ENCODE results near the gene PITX1. TPM values are rescaled to one million over a fixed set of nuclear protein-coding genes. Genes with fewer than 3 reads are reported as not detected.
A peak's percentile ranks its signal among the peaks of the same experiment; 100 is the strongest.

PITX1 gene
- total and polyA plus RNA-seq, 5 donors = 0.02 to 0.18 TPM; not detected in 3

DNA sequence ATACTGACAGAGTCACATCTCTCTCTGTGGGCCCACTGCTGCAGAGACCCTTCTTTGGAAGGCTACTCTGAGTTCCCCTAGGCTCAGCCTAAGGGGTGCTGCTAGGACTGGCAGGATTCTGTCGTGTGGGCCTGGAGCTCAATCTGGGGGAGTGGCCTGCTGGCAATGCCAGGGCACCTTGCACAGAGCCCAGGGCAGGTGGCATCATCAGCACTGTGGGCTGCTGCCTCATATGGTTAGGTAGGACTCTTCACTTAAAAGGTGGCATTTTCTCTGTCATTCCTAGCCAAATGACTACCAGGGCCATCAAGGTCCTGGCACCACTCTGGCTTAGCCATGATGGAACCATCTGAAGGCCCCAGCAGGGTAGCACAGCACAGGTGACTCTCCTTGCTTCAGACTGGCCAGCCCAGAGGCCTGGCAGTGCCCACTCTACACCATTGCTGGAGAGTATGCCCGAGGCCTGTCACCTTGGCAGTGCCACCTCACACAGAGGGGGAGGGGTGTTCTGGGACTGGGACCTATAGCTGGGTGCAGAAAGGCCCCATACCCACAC lies 21.9 kb downstream of the PITX1 start:
- H3K4me1 ChIP-seq (ENCODE audit: control insufficient read depth, insufficient read depth, low read length) = no peaks in the 10 kb centered on the region
- no peaks in the 10 kb centered on the region for H3K9me3 ChIP-seq (ENCODE audit: control insufficient read depth, low read length)
- H3K4me3 ChIP-seq (ENCODE audit: low read length) = no peak overlapping the region
- intact Hi-C loops (cut with DNase I) = no loop called here
- H3K27me3 ChIP-seq (ENCODE audit: control insufficient read depth, insufficient read depth) = no peaks in the 10 kb centered on the region
- 85% methylated on average over 2 of the region's 2 CpGs for WGBS
- DNase-seq (peak in 1 of 3 donors; percentile 18), ATAC-seq (no peak)
- H3K27ac ChIP-seq (ENCODE audit: low read length) = no peak overlapping the region

DNA sequence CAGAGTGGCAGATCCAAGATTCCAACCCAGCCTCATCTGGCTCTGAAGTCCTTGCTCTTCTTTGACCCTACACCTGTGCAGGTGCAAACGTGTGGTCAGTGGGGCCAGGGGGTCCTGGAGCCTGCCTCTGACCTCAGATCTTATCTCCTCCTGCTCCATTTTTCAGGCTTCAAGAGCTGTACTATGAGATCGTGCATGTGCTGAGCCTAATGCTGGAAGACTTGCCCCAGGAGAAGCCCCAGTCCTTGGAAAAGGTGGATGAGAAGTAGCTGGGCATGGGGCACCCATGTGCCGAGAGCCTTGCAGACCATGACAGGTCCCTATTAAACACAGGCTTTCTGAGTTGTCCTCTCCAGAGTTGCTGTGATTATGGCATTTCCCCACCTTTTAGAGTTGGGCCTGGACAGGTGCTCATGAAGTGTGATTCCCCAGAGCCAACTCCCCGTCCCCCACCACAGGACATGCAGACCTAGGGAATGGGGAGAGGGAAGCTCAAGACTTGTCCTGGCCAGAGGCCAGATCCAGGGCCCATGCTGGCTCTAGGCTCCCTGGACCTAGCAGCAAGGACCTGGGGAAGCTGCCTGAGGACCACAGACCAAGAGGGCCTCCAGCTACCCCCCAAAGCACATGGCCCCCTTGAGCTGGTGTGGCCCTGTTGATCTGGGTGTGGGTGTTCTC lies 22.5 kb downstream of the PITX1 start:
- H3K9me3 ChIP-seq (ENCODE audit: control insufficient read depth, low read length) = no peaks in the 10 kb centered on the region
- intact Hi-C loops (cut with DNase I) = no loop called here
- 92% methylated on average over 4 of the region's 4 CpGs for WGBS

DNA sequence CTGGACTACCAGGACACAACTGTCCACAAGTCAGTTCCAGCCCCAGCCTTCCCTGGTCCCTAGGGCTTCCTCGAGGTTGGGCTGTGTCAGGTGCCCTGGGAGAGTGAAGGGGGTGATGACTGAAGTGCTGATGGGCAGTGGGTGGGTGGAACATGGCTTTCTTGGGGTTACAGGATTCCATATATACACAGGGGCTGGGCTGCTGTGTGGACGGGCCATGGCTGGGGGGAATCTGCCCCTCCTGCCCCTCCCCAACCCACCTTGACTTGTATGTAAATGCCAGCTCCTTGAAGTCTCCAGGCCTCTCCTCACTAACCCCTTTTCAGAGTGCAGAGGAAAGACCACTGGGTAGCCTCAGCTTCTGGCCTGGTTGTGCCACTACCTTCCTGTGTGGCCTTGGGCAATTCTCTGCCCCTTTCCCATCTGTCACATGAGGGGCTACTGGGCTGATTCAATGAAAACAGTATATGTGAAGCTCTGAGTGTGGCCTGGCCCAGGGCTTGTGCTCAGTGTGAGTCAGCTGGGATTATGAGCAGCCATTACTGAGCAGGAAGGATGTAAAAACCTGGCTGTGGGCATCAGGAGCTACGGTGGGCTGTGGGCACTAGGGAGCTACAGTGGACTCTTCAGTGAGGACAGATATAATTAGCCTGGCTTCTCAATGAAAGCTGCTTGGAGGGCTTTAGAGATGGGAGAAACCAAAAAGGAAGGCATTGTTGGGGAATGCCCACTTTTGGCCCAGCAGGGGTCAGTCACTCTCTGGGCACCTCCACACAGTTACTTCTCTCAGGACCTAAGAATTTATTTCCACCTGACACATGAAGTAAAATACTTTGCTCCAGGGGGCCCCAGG lies 23.3 kb downstream of the PITX1 start:
- H3K27ac ChIP-seq (ENCODE audit: low read length) = no peak overlapping the region
- H3K4me1 ChIP-seq (ENCODE audit: control insufficient read depth, insufficient read depth, low read length) = no peaks in the 10 kb centered on the region
- intact Hi-C loops (cut with DNase I) = no loop called here
- no peak for ATAC-seq
- DNase-seq = no peak
- H3K9me3 ChIP-seq (ENCODE audit: control insufficient read depth, low read length) = no peaks in the 10 kb centered on the region
- no peak overlapping the region for H3K4me3 ChIP-seq (ENCODE audit: low read length)
- 82% methylated on average over 3 of the region's 3 CpGs for WGBS
- H3K27me3 ChIP-seq (ENCODE audit: control insufficient read depth, insufficient read depth) = no peaks in the 10 kb centered on the region

More for the DNA sequence above, 22.5 kb downstream of the PITX1 start:
- DNase-seq (no peak), ATAC-seq (no peak)
- Histone ChIP-seq H3K4me1 (ENCODE audit: control insufficient read depth, insufficient read depth, low read length) (no peaks in the 10 kb centered on the region), H3K27me3 (ENCODE audit: control insufficient read depth, insufficient read depth) (no peaks in the 10 kb centered on the region), H3K27ac (ENCODE audit: low read length) (no peak overlapping the region), H3K4me3 (ENCODE audit: low read length) (no peak overlapping the region)

DNA sequence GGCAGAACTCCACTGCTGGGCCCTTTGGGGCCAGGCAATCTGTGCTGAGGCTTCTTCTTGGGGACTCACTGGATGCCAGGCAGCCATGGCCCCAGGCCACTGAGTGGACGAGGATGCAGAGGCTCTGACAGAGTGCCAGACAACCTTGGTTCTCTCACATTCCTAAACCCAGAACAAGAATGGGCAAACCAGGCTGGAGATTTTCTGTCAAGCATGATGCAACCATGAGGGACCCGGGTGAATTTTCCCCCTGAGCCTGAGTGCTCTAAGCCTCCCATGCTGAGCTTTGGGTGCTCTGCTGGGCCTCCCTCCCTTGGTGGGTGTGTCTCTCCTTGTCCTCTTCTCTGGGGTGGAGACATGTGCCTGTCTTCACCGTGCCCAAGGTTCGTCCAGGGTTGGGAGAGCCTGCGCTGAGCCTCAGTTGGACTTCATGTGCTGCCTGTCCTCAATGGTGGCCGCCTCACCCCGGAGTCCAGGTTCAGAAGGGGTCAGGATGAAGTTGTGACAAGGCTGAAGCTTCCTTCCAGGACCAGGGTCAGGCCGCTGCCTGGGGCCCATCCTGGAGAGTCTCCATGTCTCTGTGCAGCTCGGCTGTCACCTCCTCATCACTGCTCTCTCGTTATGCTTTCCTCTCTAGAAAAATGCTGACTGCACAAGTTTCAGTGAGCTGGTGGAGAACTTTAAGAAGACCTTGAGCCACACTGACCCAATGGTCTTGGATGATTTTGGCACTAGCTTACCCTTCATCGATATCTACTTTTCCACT lies 24.1 kb downstream of the PITX1 start:
- WGBS = 86% methylated on average over 11 of the region's 11 CpGs
- Histone ChIP-seq H3K4me3 (ENCODE audit: low read length) (no peak overlapping the region), H3K27me3 (ENCODE audit: control insufficient read depth, insufficient read depth) (no peaks in the 10 kb centered on the region), H3K27ac (ENCODE audit: low read length) (no peak overlapping the region), H3K4me1 (ENCODE audit: control insufficient read depth, insufficient read depth, low read length) (no peaks in the 10 kb centered on the region), H3K9me3 (ENCODE audit: control insufficient read depth, low read length) (no peaks in the 10 kb centered on the region)
- no peak for ATAC-seq
- DNase-seq = no peak
- intact Hi-C loops (cut with DNase I) = no loop called here

DNA sequence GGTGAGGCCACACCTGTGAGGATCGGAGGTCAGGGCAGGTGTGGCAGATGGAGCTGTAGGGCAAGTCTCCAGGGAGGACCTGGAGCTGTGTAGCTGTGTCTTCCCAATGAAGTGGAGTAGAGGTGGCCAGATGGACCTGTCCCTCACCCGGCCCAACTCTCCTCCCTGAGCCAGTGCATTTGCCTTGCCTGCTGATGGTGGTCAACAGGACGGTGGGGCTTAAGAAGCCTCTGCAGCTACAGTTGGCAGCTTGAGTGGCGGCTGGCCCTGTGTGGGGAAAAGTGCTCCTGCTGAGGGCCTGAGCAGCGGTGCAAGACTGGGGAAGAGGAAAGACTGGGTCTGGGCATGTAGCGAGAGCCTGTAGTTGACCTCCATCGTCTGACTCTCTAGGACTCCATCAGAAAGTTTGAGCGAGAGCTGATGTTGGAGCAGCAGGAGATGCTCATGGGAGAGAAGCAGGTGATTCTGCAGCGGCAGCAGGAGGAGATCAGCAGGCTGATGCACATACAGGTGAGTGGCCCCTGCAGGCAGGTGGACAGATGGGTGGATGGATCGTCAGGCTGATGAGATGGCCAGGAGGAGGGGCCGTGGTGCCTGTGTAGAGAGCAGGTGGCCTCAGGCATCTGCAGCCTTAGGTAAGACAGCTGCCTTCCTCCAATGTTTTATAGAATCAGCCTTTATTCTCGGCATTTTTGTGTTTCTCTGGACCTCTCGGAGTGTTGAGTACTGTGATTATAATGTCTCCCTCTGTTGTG lies 24.9 kb downstream of the PITX1 start:
- Histone ChIP-seq H3K4me3 (ENCODE audit: low read length) (no peak overlapping the region), H3K4me1 (ENCODE audit: control insufficient read depth, insufficient read depth, low read length) (no peaks in the 10 kb centered on the region), H3K9me3 (ENCODE audit: control insufficient read depth, low read length) (no peaks in the 10 kb centered on the region), H3K27me3 (ENCODE audit: control insufficient read depth, insufficient read depth) (no peaks in the 10 kb centered on the region), H3K27ac (ENCODE audit: low read length) (no peak overlapping the region)
- no peak for ATAC-seq
- WGBS = 83% methylated on average over 13 of the region's 13 CpGs
- no peak for DNase-seq
- intact Hi-C loops (cut with DNase I) = no loop called here

DNA sequence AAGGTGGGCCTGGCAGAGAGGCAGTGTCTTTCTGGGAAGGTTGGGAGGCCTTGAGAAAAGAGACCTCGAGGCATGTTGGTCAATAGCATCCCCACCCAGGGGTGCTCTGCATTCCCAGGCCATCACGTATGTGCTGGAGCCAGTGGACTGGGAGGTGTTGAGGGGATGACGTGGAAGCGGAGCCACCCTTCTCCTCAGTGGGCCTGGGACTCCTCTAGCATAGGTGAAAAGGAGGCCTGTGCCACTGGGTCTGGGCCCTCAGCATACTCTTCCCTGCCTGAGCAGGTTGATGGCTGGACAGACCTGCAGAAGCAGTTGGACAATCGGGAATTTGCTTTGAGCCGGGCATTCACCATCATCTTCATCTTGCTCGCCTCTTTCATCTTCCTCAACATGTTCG lies 25.5 kb downstream of the PITX1 start:
- DNase-seq (no peak), ATAC-seq (no peak)
- H3K4me3 ChIP-seq (ENCODE audit: low read length) = no peak overlapping the region
- no peaks in the 10 kb centered on the region for H3K27me3 ChIP-seq (ENCODE audit: control insufficient read depth, insufficient read depth)
- no peaks in the 10 kb centered on the region for H3K4me1 ChIP-seq (ENCODE audit: control insufficient read depth, insufficient read depth, low read length)
- intact Hi-C loops (cut with DNase I) = no loop called here
- WGBS = 94% methylated on average over 8 of the region's 8 CpGs
- no peak overlapping the region for H3K27ac ChIP-seq (ENCODE audit: low read length)
- H3K9me3 ChIP-seq (ENCODE audit: control insufficient read depth, low read length) = no peaks in the 10 kb centered on the region

DNA sequence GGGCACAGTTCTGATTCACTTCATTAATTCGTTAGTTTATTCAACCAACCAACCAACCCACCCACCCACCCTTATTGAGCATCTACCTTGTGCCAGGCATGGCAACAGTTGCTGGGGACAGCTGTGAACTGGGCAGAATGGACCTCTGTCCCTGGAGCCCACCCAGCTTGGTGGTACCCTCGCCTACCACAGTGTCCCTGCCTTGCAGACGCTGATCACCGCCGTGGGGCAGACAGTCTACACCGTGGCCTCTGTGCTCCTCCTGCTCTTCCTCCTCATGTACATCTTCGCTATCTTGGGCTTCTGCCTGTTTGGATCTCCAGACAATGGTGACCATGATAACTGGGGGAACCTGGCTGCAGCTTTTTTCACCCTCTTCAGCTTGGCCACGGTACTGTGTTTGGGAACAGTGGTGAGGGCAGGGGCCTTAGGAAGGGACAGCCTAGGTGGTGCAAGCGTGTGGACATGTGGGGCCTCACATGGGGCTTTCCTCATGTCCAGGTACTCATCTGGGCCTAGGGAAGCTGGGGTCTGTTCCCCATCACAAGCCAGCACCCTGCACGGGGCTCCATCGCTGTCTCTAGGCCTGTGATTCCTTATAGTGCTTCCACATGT lies 26.2 kb downstream of the PITX1 start:
- ATAC-seq (no peak), DNase-seq (no peak)
- Histone ChIP-seq H3K27me3 (ENCODE audit: control insufficient read depth, insufficient read depth) (no peaks in the 10 kb centered on the region), H3K4me3 (ENCODE audit: low read length) (no peak overlapping the region), H3K9me3 (ENCODE audit: control insufficient read depth, low read length) (no peaks in the 10 kb centered on the region), H3K27ac (ENCODE audit: low read length) (no peak overlapping the region), H3K4me1 (ENCODE audit: control insufficient read depth, insufficient read depth, low read length) (no peaks in the 10 kb centered on the region)
- intact Hi-C loops (cut with DNase I) = no loop called here
- WGBS = 82% methylated on average over 11 of the region's 11 CpGs

DNA sequence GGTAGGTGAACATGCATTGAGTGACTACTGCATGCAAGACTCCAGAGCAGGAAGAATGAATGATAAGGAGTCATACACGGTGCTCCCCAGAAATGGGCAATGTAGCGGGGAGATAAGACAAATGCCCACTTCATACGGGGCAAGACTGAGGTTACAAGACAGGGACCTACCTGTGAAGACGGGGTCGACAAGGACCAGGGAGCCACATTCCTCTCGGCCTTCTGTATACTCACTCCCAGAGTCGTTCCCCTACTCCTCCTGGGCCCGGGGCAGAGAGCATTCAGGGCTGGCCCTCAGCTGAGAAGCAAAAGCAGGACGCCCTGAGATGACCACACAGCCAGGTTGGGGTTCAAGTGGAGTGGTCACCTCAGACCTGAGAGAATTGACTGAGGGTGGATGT lies 26.7 kb downstream of the PITX1 start:
- ATAC-seq (no peak), DNase-seq (no peak)
- 91% methylated on average over 9 of the region's 9 CpGs for WGBS
- intact Hi-C loops (cut with DNase I) = no loop called here
- Histone ChIP-seq H3K4me3 (ENCODE audit: low read length) (no peak overlapping the region), H3K27ac (ENCODE audit: low read length) (no peak overlapping the region), H3K9me3 (ENCODE audit: control insufficient read depth, low read length) (no peaks in the 10 kb centered on the region), H3K4me1 (ENCODE audit: control insufficient read depth, insufficient read depth, low read length) (no peaks in the 10 kb centered on the region), H3K27me3 (ENCODE audit: control insufficient read depth, insufficient read depth) (no peaks in the 10 kb centered on the region)

DNA sequence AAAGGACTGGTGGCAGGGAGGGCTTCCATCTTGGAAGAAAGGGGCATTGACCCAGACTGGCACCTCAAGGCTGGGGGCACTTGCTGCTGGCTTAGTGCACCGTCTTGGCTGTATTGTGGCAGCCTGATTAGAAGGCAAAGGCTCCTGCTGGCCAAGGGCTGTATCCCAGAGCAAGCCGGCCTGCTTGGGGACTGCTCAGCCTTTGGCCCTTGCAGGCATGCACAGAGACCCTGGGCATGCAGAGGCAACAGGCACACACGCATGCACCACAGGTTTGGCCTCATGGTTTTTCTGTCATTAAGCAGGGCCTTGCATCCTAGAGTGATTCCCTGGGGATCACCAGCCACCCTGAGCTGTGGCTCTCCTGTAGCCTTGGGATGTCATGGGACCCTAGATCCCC lies 29.0 kb downstream of the PITX1 start:
- H3K4me1 ChIP-seq (ENCODE audit: control insufficient read depth, insufficient read depth, low read length) = no peaks in the 10 kb centered on the region
- DNase-seq (no peak), ATAC-seq (no peak)
- H3K4me3 ChIP-seq (ENCODE audit: low read length) = no peak overlapping the region
- H3K9me3 ChIP-seq (ENCODE audit: control insufficient read depth, low read length) = no peaks in the 10 kb centered on the region
- 70% methylated on average over 3 of the region's 3 CpGs for WGBS
- intact Hi-C loops (cut with DNase I) = no loop called here
- no peak overlapping the region for H3K27ac ChIP-seq (ENCODE audit: low read length)
- no peaks in the 10 kb centered on the region for H3K27me3 ChIP-seq (ENCODE audit: control insufficient read depth, insufficient read depth)

DNA sequence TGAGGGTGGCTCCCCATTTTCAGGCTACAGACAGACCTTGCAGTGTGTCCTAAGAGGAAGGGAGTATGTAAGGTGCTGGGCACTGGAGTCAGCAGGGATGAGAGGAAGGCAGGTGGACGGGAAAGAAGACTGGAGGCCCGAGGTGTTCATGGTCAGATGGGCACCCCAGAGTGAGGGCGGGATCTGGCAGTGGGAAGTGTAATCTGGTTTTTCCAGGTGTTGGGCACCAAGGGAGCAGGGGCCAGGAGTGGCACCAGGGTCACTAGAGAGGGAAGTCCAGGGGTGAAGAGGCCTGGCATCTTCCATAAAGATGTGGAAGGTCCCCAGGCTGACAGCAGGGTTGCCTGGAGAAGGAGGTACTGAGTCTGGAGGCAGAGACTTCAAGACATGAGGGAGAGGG lies 29.7 kb downstream of the PITX1 start:
- intact Hi-C loops (cut with DNase I) = no loop called here
- DNase-seq (no peak), ATAC-seq (no peak)
- no peaks in the 10 kb centered on the region for H3K27me3 ChIP-seq (ENCODE audit: control insufficient read depth, insufficient read depth)
- 83% methylated on average over 3 of the region's 3 CpGs for whole genome bisulfite sequencing
- H3K4me3 ChIP-seq (ENCODE audit: low read length) = no peak overlapping the region
- no peaks in the 10 kb centered on the region for H3K9me3 ChIP-seq (ENCODE audit: control insufficient read depth, low read length)
- H3K4me1 ChIP-seq (ENCODE audit: control insufficient read depth, insufficient read depth, low read length) = no peaks in the 10 kb centered on the region
- no peak overlapping the region for H3K27ac ChIP-seq (ENCODE audit: low read length)
